ENCODE results near the gene RAB11FIP3. TPM values are rescaled to one million over a fixed set of nuclear protein-coding genes. Genes with fewer than 3 reads are reported as not detected.

RAB11FIP3 gene
- total RNA-seq, 3 donors from 2014 or later: 22.0 to 44.6 (median 24.5) TPM

- H3K4me1 ChIP-seq: peaks cover 3 to 4% of the 10 kb centered on the region in 2 donors
- no peaks in the 10 kb centered on the region for H3K27me3 ChIP-seq
- no peak overlapping the region for H3K27ac ChIP-seq
- H3K36me3 ChIP-seq: no peaks in the 10 kb centered on the region
- TF ChIP-seq, protein P1, sequence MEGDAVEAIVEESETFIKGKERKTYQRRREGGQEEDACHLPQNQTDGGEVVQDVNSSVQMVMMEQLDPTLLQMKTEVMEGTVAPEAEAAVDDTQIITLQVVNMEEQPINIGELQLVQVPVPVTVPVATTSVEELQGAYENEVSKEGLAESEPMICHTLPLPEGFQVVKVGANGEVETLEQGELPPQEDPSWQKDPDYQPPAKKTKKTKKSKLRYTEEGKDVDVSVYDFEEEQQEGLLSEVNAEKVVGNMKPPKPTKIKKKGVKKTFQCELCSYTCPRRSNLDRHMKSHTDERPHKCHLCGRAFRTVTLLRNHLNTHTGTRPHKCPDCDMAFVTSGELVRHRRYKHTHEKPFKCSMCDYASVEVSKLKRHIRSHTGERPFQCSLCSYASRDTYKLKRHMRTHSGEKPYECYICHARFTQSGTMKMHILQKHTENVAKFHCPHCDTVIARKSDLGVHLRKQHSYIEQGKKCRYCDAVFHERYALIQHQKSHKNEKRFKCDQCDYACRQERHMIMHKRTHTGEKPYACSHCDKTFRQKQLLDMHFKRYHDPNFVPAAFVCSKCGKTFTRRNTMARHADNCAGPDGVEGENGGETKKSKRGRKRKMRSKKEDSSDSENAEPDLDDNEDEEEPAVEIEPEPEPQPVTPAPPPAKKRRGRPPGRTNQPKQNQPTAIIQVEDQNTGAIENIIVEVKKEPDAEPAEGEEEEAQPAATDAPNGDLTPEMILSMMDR (IDR thresholded peaks at IDR 0.05): no peak
- TF ChIP-seq POLR2AphosphoS5 (IDR thresholded peaks at IDR 0.05) (no peak), POLR2A (IDR thresholded peaks at IDR 0.05) (no peak)
- no peak overlapping the region for H3K4me3 ChIP-seq
- intact Hi-C loops (cut with DNase I; ENCODE audit: low total_unique reads): no loop called here
- no peak for DNase-seq (ENCODE audit: low spot score in 2 of 2)
- no peaks in the 10 kb centered on the region for H3K9me3 ChIP-seq
Measured at GRCh38 chr16:378821-379182, 46.6 kb upstream of the RAB11FIP3 start.

- H3K27ac ChIP-seq: peak overlapping the region in 1 of 2 donors; percentile 32
- H3K4me3 ChIP-seq: no peak overlapping the region
- DNase-seq (ENCODE audit: low spot score in 2 of 2): peak; percentile 67 to 75
Measured at GRCh38 chr16:379183-379960, 46.1 kb upstream of the RAB11FIP3 start.

DNA sequence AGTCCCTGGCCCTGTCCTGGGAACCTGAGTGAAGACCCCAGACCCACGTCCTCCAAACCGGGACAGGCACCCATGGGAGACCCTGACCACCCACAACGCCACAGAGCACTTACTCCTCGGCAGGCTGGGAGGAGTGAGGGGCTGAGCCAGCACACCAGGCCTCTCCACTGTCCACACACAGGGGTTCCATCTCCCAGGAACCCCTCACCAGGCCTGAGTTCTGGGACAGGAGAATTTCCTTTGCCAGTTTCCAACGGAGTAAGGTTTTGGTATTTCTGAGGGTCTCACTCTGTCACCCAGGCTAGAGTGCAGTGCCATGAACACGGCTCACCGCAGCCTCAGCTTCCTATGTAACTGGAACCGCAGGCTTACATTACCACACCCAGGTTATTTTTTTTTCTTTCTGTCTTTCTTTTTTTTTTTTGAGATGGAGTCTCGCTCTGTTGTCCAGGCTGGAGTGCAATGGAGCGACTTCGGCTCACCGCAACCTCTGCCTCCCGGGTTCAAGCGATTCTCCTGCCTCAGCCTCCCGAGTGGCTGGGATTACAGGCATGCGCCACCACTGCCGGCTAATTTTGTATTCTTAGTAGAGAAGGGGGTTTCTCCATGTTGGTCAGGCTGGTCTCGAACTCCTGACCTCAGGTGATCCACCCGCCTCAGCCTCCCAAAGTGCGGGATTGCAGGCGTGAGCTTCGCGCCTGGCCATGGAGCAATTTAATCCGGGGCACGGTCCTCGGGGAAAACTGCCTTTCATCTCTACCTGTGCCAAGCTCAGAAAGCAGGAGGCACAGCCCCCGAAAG, 45.3 kb upstream of the RAB11FIP3 start:
- no peak for DNase-seq (ENCODE audit: low spot score in 2 of 2)
- H3K36me3 ChIP-seq: no peaks in the 10 kb centered on the region
- TF ChIP-seq POLR2AphosphoS5 (IDR thresholded peaks at IDR 0.05) (no peak), POLR2A (IDR thresholded peaks at IDR 0.05) (no peak)
- TF ChIP-seq, protein P1 (IDR thresholded peaks at IDR 0.05): no peak
- intact Hi-C loops (cut with DNase I; ENCODE audit: low total_unique reads): no loop called here
- no peaks in the 10 kb centered on the region for H3K9me3 ChIP-seq
- no peaks in the 10 kb centered on the region for H3K27me3 ChIP-seq
- peak overlapping the region in 2 of 3 donors; percentile 72 to 81 for H3K4me3 ChIP-seq
- H3K27ac ChIP-seq: no peak overlapping the region
- H3K4me1 ChIP-seq: peaks cover 3 to 4% of the 10 kb centered on the region in 2 donors

More at GRCh38 chr16:379183-379960, 46.1 kb upstream of the RAB11FIP3 start:
- H3K36me3 ChIP-seq: no peaks in the 10 kb centered on the region
- peaks cover 3 to 4% of the 10 kb centered on the region in 2 donors for H3K4me1 ChIP-seq
- H3K9me3 ChIP-seq: no peaks in the 10 kb centered on the region
- TF ChIP-seq POLR2A (IDR thresholded peaks at IDR 0.05): no peak
- TF ChIP-seq, protein P1 (IDR thresholded peaks at IDR 0.05): no peak
- no peak for TF ChIP-seq POLR2AphosphoS5 (IDR thresholded peaks at IDR 0.05)
- no peaks in the 10 kb centered on the region for H3K27me3 ChIP-seq
- intact Hi-C loops (cut with DNase I; ENCODE audit: low total_unique reads): no loop called here

GRCh38 chr16:380762-381011, 44.8 kb upstream of the RAB11FIP3 start:
- Histone ChIP-seq H3K27me3 (no peaks in the 10 kb centered on the region), H3K4me3 (peak overlapping the region; percentile 72 to 81 (median 72)), H3K27ac (peak overlapping the region; percentile 71 to 87), H3K36me3 (no peaks in the 10 kb centered on the region), H3K4me1 (peaks cover 3 to 4% of the 10 kb centered on the region in 2 donors), H3K9me3 (no peaks in the 10 kb centered on the region)
- no peak for TF ChIP-seq POLR2A (IDR thresholded peaks at IDR 0.05)
- TF ChIP-seq, protein P1 (IDR thresholded peaks at IDR 0.05): no peak
- no peak for TF ChIP-seq POLR2AphosphoS5 (IDR thresholded peaks at IDR 0.05)
- intact Hi-C loops (cut with DNase I; ENCODE audit: low total_unique reads): no loop called here
- DNase-seq (ENCODE audit: low spot score in 2 of 2): no peak

All from breast epithelium (tissue), 4 donors.